ENCODE data around the gene KRTAP19-3. TPM values are rescaled to one million over a fixed set of nuclear protein-coding genes. Genes with fewer than 3 reads are reported as not detected.

The KRTAP19-3 gene
- total and polyA plus RNA-seq, 2 experiments from 2014 or later: not detected

- Mint-ChIP-seq H3K27ac (no peak overlapping the region), H3K9me3 (no peaks in the 10 kb centered on the region; the same call in 2 of the 3 replicates), H3K4me3 (no peak overlapping the region), H3K27me3 (ENCODE audit: insufficient read depth, low read depth, poor library complexity) (peaks cover 1% of the 10 kb centered on the region), H3K4me1 (no peaks in the 10 kb centered on the region), H3K36me3 (ENCODE audit: low read depth) (no peaks in the 10 kb centered on the region)
- DNase-seq (ENCODE audit: low spot score): no peak
- H4K20me1 ChIP-seq (replicated peaks; ENCODE audit: insufficient read depth): no peaks in the 10 kb centered on the region
- no peak overlapping the region for H3K27ac ChIP-seq (ENCODE audit: low read depth)
- no peaks in the 10 kb centered on the region for H3K27me3 ChIP-seq (ENCODE audit: insufficient read depth)
- H3K36me3 ChIP-seq (ENCODE audit: insufficient read depth): no peaks in the 10 kb centered on the region
- no peaks in the 10 kb centered on the region for H3K9me2 ChIP-seq (ENCODE audit: insufficient read depth)
- no peaks in the 10 kb centered on the region for H3K79me2 ChIP-seq (replicated peaks; ENCODE audit: insufficient read depth)
- no peak overlapping the region for H2AFZ ChIP-seq
- no peaks in the 10 kb centered on the region for H3F3A ChIP-seq (replicated peaks; ENCODE audit: low read depth)
- no peak for ATAC-seq
- H3K4me2 ChIP-seq: no peak overlapping the region
- H3K4me1 ChIP-seq (ENCODE audit: insufficient read depth): no peaks in the 10 kb centered on the region
- H3K4me3 ChIP-seq: no peak overlapping the region
- TF ChIP-seq CREB1 (CRISPR knock-in tag; IDR thresholded peaks at IDR 0.05; ENCODE audit: low read depth): no peak
These were observed 22.7 kb downstream of the KRTAP19-3 start for GRCh38 chr21:30468900-30469714.

DNA sequence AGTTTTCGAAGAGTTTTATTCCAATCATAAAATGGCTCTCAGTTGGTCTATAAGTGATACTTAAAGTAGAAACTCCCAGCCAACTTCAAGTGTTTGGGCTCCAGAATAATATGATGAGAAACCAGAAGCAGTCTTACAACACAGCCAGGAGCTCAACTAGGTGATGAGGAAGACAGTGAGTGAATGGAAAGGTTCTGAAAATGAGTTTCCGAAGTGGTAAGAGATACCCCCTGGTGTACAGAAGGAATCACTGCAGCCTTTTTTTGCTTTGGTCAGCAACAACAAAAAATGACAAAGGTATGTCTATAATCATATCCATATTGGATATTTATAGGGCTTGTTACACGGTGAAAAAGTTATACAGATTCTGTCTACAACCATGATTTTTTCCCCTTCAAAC, 28.1 kb downstream of the KRTAP19-3 start:
- H3K4me3 Mint-ChIP-seq: no peak overlapping the region
- ATAC-seq (peak; percentile 69), DNase-seq (ENCODE audit: low spot score) (peak; percentile 67)
- Histone ChIP-seq H3K4me1 (ENCODE audit: insufficient read depth) (no peaks in the 10 kb centered on the region; the same call in 1 of the 2 replicates), H3K36me3 (ENCODE audit: insufficient read depth) (no peaks in the 10 kb centered on the region), H2AFZ (no peak overlapping the region), H3F3A (replicated peaks; ENCODE audit: low read depth) (no peaks in the 10 kb centered on the region), H3K79me2 (replicated peaks; ENCODE audit: insufficient read depth) (no peaks in the 10 kb centered on the region), H3K27me3 (ENCODE audit: insufficient read depth) (no peaks in the 10 kb centered on the region), H4K20me1 (replicated peaks; ENCODE audit: insufficient read depth) (no peaks in the 10 kb centered on the region), H3K9me2 (ENCODE audit: insufficient read depth) (no peaks in the 10 kb centered on the region), H3K4me3 (no peak overlapping the region), H3K27ac (ENCODE audit: low read depth) (no peak overlapping the region), H3K4me2 (no peak overlapping the region)
- H3K4me1 Mint-ChIP-seq: no peaks in the 10 kb centered on the region
- H3K36me3 Mint-ChIP-seq (ENCODE audit: low read depth): no peaks in the 10 kb centered on the region
- TF ChIP-seq NANOG (IDR thresholded peaks at IDR 0.05; ENCODE audit: borderline replicate concordance) (no peak), POLR2AphosphoS5 (IDR thresholded peaks at IDR 0.05; ENCODE audit: low read depth) (no peak), CTCF (conservative IDR thresholded peaks at IDR 0.05; ENCODE audit: low read depth in 2 of 2) (peak; percentile 61 to 62)
- H3K27ac Mint-ChIP-seq: no peak overlapping the region
- no peaks in the 10 kb centered on the region for H3K9me3 Mint-ChIP-seq
- no peaks in the 10 kb centered on the region for H3K27me3 Mint-ChIP-seq (ENCODE audit: insufficient read depth, low read depth, poor library complexity)

DNA sequence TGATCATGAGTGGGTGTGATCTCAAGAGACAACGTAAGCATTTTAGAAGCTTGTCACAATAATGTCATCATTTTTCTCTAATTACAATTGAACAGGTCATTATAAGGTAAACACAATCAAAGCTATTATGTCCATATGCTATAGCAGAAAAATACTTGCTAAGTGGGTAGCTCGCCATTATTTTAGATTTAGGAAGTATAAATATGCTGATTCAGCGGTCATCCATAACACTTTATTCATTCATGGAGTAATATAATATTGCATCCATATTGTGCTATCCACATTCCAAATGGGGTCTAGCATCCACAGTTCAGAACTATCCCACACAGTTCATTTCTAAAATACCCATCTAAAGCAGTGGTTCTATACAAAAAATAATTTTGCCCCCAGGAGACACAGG, 43.3 kb downstream of the KRTAP19-3 start:
- H3K4me3 Mint-ChIP-seq: no peak overlapping the region
- H3K79me2 ChIP-seq (replicated peaks; ENCODE audit: insufficient read depth): no peaks in the 10 kb centered on the region
- TF ChIP-seq, protein P1, sequence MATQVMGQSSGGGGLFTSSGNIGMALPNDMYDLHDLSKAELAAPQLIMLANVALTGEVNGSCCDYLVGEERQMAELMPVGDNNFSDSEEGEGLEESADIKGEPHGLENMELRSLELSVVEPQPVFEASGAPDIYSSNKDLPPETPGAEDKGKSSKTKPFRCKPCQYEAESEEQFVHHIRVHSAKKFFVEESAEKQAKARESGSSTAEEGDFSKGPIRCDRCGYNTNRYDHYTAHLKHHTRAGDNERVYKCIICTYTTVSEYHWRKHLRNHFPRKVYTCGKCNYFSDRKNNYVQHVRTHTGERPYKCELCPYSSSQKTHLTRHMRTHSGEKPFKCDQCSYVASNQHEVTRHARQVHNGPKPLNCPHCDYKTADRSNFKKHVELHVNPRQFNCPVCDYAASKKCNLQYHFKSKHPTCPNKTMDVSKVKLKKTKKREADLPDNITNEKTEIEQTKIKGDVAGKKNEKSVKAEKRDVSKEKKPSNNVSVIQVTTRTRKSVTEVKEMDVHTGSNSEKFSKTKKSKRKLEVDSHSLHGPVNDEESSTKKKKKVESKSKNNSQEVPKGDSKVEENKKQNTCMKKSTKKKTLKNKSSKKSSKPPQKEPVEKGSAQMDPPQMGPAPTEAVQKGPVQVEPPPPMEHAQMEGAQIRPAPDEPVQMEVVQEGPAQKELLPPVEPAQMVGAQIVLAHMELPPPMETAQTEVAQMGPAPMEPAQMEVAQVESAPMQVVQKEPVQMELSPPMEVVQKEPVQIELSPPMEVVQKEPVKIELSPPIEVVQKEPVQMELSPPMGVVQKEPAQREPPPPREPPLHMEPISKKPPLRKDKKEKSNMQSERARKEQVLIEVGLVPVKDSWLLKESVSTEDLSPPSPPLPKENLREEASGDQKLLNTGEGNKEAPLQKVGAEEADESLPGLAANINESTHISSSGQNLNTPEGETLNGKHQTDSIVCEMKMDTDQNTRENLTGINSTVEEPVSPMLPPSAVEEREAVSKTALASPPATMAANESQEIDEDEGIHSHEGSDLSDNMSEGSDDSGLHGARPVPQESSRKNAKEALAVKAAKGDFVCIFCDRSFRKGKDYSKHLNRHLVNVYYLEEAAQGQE (IDR thresholded peaks at IDR 0.05; ENCODE audit: unreplicated experiment): no peak
- no peak for TF ChIP-seq EZH2 (IDR thresholded peaks at IDR 0.05; ENCODE audit: low read depth, unreplicated experiment)
- no peak for TF ChIP-seq STAT1 (IDR thresholded peaks at IDR 0.05; ENCODE audit: unreplicated experiment)
- no peak for TF ChIP-seq ZNF331 (CRISPR knock-in tag; IDR thresholded peaks at IDR 0.05; ENCODE audit: low read depth)

More for the DNA sequence above, 43.3 kb downstream of the KRTAP19-3 start:
- H4K20me1 ChIP-seq (replicated peaks; ENCODE audit: insufficient read depth): no peaks in the 10 kb centered on the region; the same call in 1 of the 2 replicates
- no peaks in the 10 kb centered on the region for H3K36me3 Mint-ChIP-seq (ENCODE audit: low read depth)
- no peaks in the 10 kb centered on the region for H3K9me3 Mint-ChIP-seq
- no peak overlapping the region for H3K4me3 ChIP-seq
- H3K9me2 ChIP-seq (ENCODE audit: insufficient read depth): 0 out of 2 replicates have a peak, but pooled peaks cover 3% of the 10 kb centered on the region
- H3K4me1 Mint-ChIP-seq: peaks cover 14% of the 10 kb centered on the region
- H3K27me3 ChIP-seq (ENCODE audit: insufficient read depth): no peaks in the 10 kb centered on the region
- DNase-seq (ENCODE audit: low spot score): no peak
- no peaks in the 10 kb centered on the region for H3F3A ChIP-seq (replicated peaks; ENCODE audit: low read depth)
- H3K4me1 ChIP-seq (ENCODE audit: insufficient read depth): peaks cover 12% of the 10 kb centered on the region
- H3K27me3 Mint-ChIP-seq (ENCODE audit: insufficient read depth, low read depth, poor library complexity): no peaks in the 10 kb centered on the region
- H3K4me2 ChIP-seq: no peak overlapping the region
- no peak overlapping the region for H3K27ac Mint-ChIP-seq
- no peak overlapping the region for H3K27ac ChIP-seq (ENCODE audit: low read depth)
- H3K36me3 ChIP-seq (ENCODE audit: insufficient read depth): no peaks in the 10 kb centered on the region
- no peak for ATAC-seq
- H2AFZ ChIP-seq: no peak overlapping the region
